Colonic mucosa (tissue), 4 donors: Measurements from ENCODE around the gene PRR5L. TPM values are rescaled to one million over a fixed set of nuclear protein-coding genes. Genes with fewer than 3 reads are reported as not detected.

Experiments
- DNase-seq: peaks from one replicate; pipeline ENCODE4 v3.0.0-alpha.2; 2020
- H3K27ac ChIP-seq: fragments of 200-600 bp; one replicate; pipeline ENCODE4 v1.8.0; 2021
- H3K27me3 ChIP-seq: fragments of 200-600 bp; one replicate; pipeline ENCODE4 v1.8.0; 2021
- H3K36me3 ChIP-seq: fragments of 200-600 bp; one replicate; pipeline ENCODE4 v1.8.0; 2021
- H3K4me1 ChIP-seq: fragments of 200-600 bp; one replicate; pipeline ENCODE4 v1.8.0; 2021; ENCODE audit warnings: mild to moderate bottlenecking
- H3K4me3 ChIP-seq: fragments of 200-600 bp; one replicate; pipeline ENCODE4 v1.8.0; 2021
- H3K9ac ChIP-seq, 2 donors: one replicate each; pipeline ENCODE4 v1.7.0; 2013; ENCODE audit warnings: control low read depth in 2 of 2, low read depth in 2 of 2, low read length in 2 of 2
- H3K9me3 ChIP-seq: fragments of 200-600 bp; one replicate; pipeline ENCODE4 v1.8.0; 2021
- CTCF ChIP-seq: fragments of 200-600 bp; IDR thresholded peaks from one replicate; pipeline ENCODE4 v1.8.0; 2022; ENCODE audit warnings: antibody characterized with exemption, mild to moderate bottlenecking
- intact Hi-C: fragments of 100-400 bp; cut with DNase I; formaldehyde crosslinking; loops from one replicate; pipeline ENCODE4 v1.14.1; 2022
- total RNA-seq, 2 donors: library from RNA; stranded (reverse); fragmentation: NEBNext Ultra II Directional in 1 of 2; extraction: Animal tissue kit (Norgen Biotek cat#: 25700) in 1 of 2; gene quantifications; one replicate each; pipeline ENCODE4 v1.2.1, GENCODE V29; 2021
- donor health status: healthy.
- donor health status: DM: no; HTN: no; CAD: no.
- donor health status: DM: no; HTN: no; CAD: no.

PRR5L gene
- total RNA-seq, 2 donors from 2014 or later = 80.9 to 169 TPM

GRCh38 chr11:36456156-36456555 is 160.1 kb downstream of the PRR5L start:
- peak overlapping the region; percentile 19 for H3K27ac ChIP-seq
- peak overlapping the region in 1 of 2 donors; percentile 58 for H3K9ac ChIP-seq
- DNase-seq = no peak
- no peaks in the 10 kb centered on the region for H3K9me3 ChIP-seq
- H3K27me3 ChIP-seq = no peaks in the 10 kb centered on the region
- H3K4me1 ChIP-seq = peaks cover 6% of the 10 kb centered on the region
- no peak for TF ChIP-seq CTCF
- H3K36me3 ChIP-seq = no peaks in the 10 kb centered on the region
- intact Hi-C loops = loop anchor here (10.0 kb wide), 1 partner anchor 161 kb away; the partner anchor contains the start of gene PRR5L
- no peak overlapping the region for H3K4me3 ChIP-seq

DNA sequence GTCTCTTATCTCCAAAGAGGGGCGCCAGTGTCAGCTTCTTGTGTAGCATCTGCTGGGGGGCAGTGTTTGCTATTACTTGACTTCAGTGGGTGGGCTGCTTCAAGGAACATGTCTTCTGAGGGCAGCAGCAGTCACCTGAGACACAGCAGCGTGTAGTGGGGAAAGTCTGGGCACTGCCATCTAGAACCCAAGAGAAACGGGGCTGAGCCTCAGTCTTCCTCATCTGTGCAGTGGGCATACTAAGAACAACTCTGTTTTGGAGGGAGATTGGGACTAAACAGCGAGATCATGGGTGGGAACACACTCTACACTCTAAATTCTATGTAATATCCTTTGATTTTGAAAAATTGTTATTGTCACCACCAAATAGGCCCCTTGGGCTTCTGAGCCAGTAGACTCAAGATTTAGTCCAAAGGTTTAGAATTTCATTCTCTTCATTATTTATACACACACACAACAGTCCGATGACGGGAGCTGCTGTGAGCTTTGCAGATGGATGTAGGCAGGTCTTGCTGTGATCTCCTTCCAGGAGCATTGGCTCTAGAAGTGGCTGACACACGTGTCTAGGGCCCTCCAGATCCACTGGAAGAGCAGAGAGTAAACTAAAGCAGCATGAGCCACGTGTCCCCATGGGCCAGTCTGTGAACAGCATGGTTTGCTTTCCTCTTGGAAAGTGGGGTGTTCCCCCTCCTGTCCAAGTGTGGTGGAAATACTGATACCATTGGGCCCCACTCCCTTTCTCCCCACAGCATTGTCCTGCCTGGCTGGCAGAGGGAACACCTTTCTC is 162.2 kb downstream of the PRR5L start:
- Histone ChIP-seq H3K36me3 (no peaks in the 10 kb centered on the region), H3K27ac (no peak overlapping the region), H3K9ac (no peak overlapping the region), H3K4me3 (no peak overlapping the region), H3K9me3 (no peaks in the 10 kb centered on the region), H3K4me1 (no peaks in the 10 kb centered on the region), H3K27me3 (no peaks in the 10 kb centered on the region)
- intact Hi-C loops = loop anchor here (10.0 kb wide), 1 partner anchor 164 kb away; the partner anchor contains the start of gene PRR5L
- no peak for TF ChIP-seq CTCF
- DNase-seq = no peak

DNA sequence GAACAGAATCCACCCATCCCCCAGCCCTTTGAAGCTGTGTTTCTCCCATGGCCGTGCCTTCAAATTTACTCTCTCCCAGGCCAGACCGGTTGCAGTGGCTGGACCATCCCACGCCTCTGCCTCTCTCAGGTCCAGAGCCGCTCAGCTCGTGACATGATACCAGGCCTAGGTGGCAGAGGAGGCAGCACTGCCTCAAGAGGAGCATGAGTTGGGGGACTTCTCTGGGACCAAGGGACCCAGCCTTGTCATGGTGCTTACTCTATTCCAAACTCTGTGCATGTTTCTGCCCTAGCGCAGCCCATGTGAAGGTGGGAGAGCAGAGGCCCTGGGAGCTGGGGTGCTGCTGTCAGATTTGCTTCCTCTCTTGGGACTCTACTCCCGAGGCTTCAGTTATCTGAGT is 163.0 kb downstream of the PRR5L start:
- TF ChIP-seq CTCF = no peak
- H3K9me3 ChIP-seq = no peaks in the 10 kb centered on the region
- no peaks in the 10 kb centered on the region for H3K27me3 ChIP-seq
- no peaks in the 10 kb centered on the region for H3K4me1 ChIP-seq
- intact Hi-C loops = loop anchor here (10.0 kb wide), 1 partner anchor 164 kb away; the partner anchor contains the start of gene PRR5L
- H3K9ac ChIP-seq = no peak overlapping the region
- no peaks in the 10 kb centered on the region for H3K36me3 ChIP-seq
- no peak for DNase-seq
- no peak overlapping the region for H3K27ac ChIP-seq
- no peak overlapping the region for H3K4me3 ChIP-seq

GRCh38 chr11:36460220-36460619 is 164.1 kb downstream of the PRR5L start:
- no peak for DNase-seq
- no peak overlapping the region for H3K27ac ChIP-seq
- no peak overlapping the region for H3K9ac ChIP-seq
- no peaks in the 10 kb centered on the region for H3K27me3 ChIP-seq
- no peaks in the 10 kb centered on the region for H3K36me3 ChIP-seq
- no peak for TF ChIP-seq CTCF
- intact Hi-C loops = no loop called here
- H3K4me1 ChIP-seq = no peaks in the 10 kb centered on the region
- H3K9me3 ChIP-seq = no peaks in the 10 kb centered on the region
- no peak overlapping the region for H3K4me3 ChIP-seq

DNA sequence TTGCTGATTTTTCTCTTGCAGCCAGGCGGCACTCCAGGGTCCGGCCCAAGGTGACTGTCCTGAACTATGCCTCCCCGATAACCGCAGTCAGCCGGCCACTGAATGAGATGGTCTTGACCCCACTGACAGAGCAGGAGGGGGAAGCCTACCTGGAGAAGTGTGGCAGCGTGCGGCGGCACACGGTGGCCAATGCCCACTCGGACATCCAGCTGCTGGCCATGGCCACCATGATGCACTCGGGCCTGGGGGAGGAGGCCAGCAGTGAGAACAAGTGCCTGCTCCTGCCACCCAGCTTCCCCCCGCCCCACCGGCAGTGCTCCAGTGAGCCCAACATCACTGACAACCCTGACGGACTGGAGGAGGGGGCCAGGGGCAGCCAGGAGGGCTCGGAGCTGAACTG is 166.2 kb downstream of the PRR5L start:
- Histone ChIP-seq H3K27ac (no peak overlapping the region), H3K27me3 (no peaks in the 10 kb centered on the region), H3K4me1 (no peaks in the 10 kb centered on the region), H3K9me3 (no peaks in the 10 kb centered on the region), H3K36me3 (no peaks in the 10 kb centered on the region), H3K4me3 (no peak overlapping the region), H3K9ac (no peak overlapping the region)
- no peak for TF ChIP-seq CTCF
- DNase-seq = no peak
- intact Hi-C loops = no loop called here
